Vagina (tissue), 2 donors: ENCODE measurements around the gene MGAT3.

Experiments
- POLR2AphosphoS5 ChIP-seq, 2 donors: sonication (generic); formaldehyde crosslinking; IDR thresholded peaks; one replicate each; pipeline ENCODE4 v1.9.0; 2017; ENCODE audit warnings: antibody characterized with exemption in 2 of 2, mild to moderate bottlenecking in 2 of 2, low read depth in 1 of 2; ENCODE audit not compliant: insufficient read depth in 1 of 2
- TF ChIP-seq, protein P1 (sequence below), 3 experiments: fragments of 450-650 bp in 2 of 3; fragments of 200-600 bp in 1 of 3; sonication (generic) in 1 of 3; IDR thresholded peaks; one replicate each; pipeline ENCODE4 v1.5.1; 2017 to 2019; ENCODE audit warnings: antibody characterized with exemption in 3 of 3, mild to moderate bottlenecking in 2 of 3, moderate library complexity in 2 of 3

DNA sequence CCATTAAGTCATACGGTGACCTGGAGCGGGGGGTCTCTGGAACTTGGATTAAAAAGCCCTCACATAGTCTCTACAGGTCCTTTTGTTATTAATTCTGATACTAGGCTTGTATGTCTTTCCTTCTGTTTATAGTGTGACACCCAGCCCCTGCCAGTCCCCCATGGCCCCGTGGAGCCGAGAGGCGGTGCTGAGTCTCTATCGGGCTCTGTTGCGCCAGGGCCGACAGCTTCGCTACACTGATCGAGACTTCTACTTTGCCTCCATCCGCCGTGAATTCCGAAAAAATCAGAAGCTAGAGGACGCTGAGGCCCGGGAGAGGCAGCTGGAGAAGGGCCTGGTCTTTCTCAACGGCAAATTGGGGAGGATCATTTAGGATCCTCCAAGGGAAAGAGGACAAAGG lies 47.3 kb downstream of the MGAT3 start:
- no peak for TF ChIP-seq POLR2AphosphoS5 (IDR thresholded peaks at IDR 0.05; ENCODE audit: insufficient read depth in 1 of 2, low read depth in 1 of 2)
- TF ChIP-seq, protein P1, sequence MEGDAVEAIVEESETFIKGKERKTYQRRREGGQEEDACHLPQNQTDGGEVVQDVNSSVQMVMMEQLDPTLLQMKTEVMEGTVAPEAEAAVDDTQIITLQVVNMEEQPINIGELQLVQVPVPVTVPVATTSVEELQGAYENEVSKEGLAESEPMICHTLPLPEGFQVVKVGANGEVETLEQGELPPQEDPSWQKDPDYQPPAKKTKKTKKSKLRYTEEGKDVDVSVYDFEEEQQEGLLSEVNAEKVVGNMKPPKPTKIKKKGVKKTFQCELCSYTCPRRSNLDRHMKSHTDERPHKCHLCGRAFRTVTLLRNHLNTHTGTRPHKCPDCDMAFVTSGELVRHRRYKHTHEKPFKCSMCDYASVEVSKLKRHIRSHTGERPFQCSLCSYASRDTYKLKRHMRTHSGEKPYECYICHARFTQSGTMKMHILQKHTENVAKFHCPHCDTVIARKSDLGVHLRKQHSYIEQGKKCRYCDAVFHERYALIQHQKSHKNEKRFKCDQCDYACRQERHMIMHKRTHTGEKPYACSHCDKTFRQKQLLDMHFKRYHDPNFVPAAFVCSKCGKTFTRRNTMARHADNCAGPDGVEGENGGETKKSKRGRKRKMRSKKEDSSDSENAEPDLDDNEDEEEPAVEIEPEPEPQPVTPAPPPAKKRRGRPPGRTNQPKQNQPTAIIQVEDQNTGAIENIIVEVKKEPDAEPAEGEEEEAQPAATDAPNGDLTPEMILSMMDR (IDR thresholded peaks at IDR 0.05), result no peak
